ENCODE measurements around the gene LAMP1.
"Not testable (repeated sequence)": the region's sequence is repeated elsewhere in the genome, so short reads cannot be mapped to it uniquely, and the experiment has no call there.

The LAMP1 gene

GRCh38 chr13:113298043-113298945 lies 1.3 kb downstream of the LAMP1 start:
- no peak for DNase-seq

GRCh38 chr13:113299951-113300350 lies 2.9 kb downstream of the LAMP1 start:
- DNase-seq = no peak

GRCh38 chr13:113302986-113303385 lies 5.9 kb downstream of the LAMP1 start:
- no peak for DNase-seq

- DNase-seq = no peak
These were observed 7.1 kb downstream of the LAMP1 start for GRCh38 chr13:113304121-113304520.

- DNase-seq = no peak
These were observed 8.2 kb downstream of the LAMP1 start for GRCh38 chr13:113305208-113305607.

- DNase-seq = no peak
These were observed 10.5 kb downstream of the LAMP1 start for GRCh38 chr13:113307491-113307890.

- DNase-seq = no peak
These were observed 12.4 kb downstream of the LAMP1 start for GRCh38 chr13:113309473-113309872.

- DNase-seq = not testable (repeated sequence)
These were observed 17.1 kb downstream of the LAMP1 start for GRCh38 chr13:113314112-113314511.

- DNase-seq = not testable (repeated sequence)
These were observed 17.9 kb downstream of the LAMP1 start for GRCh38 chr13:113314895-113315470.

- DNase-seq = no peak
These were observed 19.0 kb downstream of the LAMP1 start for GRCh38 chr13:113315992-113316391.

- no peak for DNase-seq
These were observed 20.0 kb downstream of the LAMP1 start for GRCh38 chr13:113317031-113317430.

GRCh38 chr13:113318956-113319355 lies 21.9 kb downstream of the LAMP1 start:
- DNase-seq = no peak

- no peak for DNase-seq
These were observed 22.3 kb downstream of the LAMP1 start for GRCh38 chr13:113319371-113319770.

- no peak for DNase-seq
These were observed 23.3 kb downstream of the LAMP1 start for GRCh38 chr13:113320226-113320875.

- no peak for DNase-seq
These were observed 24.5 kb downstream of the LAMP1 start for GRCh38 chr13:113321546-113321945.

GRCh38 chr13:113322043-113322461 lies 25.0 kb downstream of the LAMP1 start:
- DNase-seq = no peak

- DNase-seq = no peak
These were observed 26.0 kb downstream of the LAMP1 start for GRCh38 chr13:113322890-113323651.

- no peak for DNase-seq
These were observed 26.8 kb downstream of the LAMP1 start for GRCh38 chr13:113323869-113324268.

- no peak for DNase-seq
These were observed 27.4 kb downstream of the LAMP1 start for GRCh38 chr13:113324398-113324797.

GRCh38 chr13:113325779-113326178 lies 28.7 kb downstream of the LAMP1 start:
- DNase-seq = no peak

- no peak for DNase-seq
These were observed 30.3 kb downstream of the LAMP1 start for GRCh38 chr13:113327391-113327765.

- DNase-seq = no peak
These were observed 30.9 kb downstream of the LAMP1 start for GRCh38 chr13:113327766-113328471.

Data from NCI-H345 (cell line).